Fibroblast of pulmonary artery (primary cell): Measurements from ENCODE around the gene TST.

ENCODE experiments used
- DNase-seq: peaks from one replicate; pipeline ENCODE4 v3.0.0-alpha.2; 2010; ENCODE audit warnings: low read depth
- H3K4me3 ChIP-seq: replicated peaks from 2 replicates; pipeline ENCODE4 v1.5.1; 2011; ENCODE audit warnings: low read depth, mild to moderate bottlenecking, control low read depth, low read length, moderate library complexity
- CTCF ChIP-seq: IDR thresholded peaks from 2 replicates; pipeline ENCODE4 v1.5.1; 2011; ENCODE audit warnings: mild to moderate bottlenecking, control low read depth, low read length, inconsistent platforms; ENCODE audit errors: missing control alignments

TST gene

DNA sequence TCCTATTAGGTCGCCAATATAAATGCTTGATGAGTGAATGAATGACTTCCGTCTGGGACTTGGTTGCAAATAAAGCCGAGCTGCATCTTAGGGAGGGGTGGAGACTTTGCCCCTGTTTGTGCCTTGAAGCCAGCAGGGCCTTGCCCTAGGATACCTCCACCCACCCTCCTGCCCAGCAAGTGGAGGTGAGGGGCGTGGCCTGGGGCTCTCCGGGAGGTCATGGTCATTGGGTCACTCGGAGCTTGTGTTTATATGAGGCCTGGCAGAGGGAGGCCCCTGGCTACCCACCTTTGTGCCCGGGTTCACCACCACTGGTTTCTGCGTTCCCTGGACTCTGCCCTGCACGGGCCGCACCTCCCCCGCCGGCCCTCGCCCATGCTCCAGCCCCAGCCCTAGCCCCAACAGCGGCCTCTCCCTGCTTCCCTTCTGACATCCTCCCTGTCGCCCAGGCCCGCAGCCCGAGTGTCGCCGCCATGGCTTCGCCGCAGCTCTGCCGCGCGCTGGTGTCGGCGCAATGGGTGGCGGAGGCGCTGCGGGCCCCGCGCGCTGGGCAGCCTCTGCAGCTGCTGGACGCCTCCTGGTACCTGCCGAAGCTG, 4.6 kb upstream of the TST start:
- no peak for DNase-seq
- no peak for TF ChIP-seq CTCF
- H3K4me3 ChIP-seq, result no peak overlapping the region

DNA sequence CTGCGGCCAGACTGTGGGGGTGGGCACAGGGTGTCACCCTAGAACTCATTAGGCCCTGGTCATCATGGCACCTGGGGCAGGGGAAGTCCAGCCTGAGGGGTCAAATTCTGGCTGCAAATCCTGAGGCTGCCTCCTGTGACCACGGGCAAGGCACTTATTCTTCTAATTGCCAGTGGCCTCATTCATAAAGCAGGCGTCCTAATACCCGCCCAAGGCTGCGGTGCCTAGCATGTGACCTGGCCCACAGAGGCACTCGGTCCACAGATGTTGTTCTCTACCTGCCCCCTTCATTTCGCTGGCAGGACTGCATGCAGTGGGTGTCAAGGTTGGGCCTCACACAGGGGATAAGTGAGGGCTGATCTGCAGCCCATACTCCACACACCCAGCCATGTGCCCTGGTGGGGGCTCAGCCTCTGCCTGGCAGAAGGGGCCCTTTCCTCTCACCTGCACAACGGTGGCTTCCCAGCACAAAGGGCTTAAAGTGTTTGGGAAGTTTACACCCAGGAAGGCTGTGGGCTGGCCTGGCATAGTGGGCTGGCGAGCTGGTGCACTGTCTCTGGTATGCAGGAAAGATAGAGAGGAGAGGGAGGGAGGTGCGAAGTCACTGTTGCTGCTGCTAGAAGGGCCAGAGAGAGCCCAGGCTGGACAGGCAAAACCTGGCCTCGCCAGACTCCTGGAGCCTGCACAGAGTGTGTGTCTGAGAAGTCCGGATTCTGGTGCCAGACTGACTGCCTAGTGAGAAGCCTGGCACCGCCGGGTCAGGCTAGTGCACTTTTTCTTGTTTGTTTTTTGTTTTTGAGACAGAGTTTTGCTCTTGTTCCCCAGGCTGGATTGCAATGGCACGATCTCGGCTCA, 3.5 kb upstream of the TST start:
- DNase-seq, result no peak
- H3K4me3 ChIP-seq, result no peak overlapping the region

DNA sequence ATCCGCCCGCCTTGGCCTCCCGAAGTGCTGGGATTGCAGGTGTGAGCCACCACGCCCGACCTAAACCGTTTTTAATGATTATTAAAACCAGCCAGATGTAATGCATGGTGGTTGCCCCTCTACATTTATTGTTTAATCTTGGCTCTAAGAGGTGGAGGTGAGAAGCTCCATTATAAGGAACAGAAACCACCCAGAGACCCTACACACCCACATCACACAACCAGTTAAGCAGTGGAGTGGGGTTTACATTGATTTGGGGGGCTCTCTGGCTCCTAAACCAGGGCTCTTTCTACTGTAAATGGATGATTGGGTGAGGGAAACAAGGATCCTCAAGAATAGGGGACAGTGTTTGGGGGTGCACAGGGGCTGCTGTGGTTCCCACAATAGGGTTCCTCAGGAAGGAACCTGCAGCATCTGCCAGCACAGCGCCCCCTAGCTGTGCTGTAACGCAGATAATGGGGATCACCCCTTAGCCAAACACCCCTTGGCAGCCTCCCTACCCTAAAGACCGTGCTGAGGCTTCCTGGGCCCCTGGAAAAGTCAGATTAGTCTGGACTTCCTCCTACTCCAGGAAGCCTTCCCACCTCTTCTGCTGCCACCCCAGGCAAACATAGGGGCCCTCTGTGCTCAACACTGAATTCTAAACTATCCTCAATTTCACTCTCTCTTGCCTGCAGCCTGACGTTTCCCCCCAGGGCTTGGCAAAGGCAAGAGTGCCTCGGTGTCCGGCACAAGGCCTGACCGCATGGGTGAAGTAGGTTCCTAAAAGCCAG, 2.6 kb upstream of the TST start:
- H3K4me3 ChIP-seq, result no peak overlapping the region
- peak; percentile 74 for TF ChIP-seq CTCF
- DNase-seq, result peak; percentile 50

More for the DNA sequence above, 3.5 kb upstream of the TST start:
- no peak for TF ChIP-seq CTCF

DNA sequence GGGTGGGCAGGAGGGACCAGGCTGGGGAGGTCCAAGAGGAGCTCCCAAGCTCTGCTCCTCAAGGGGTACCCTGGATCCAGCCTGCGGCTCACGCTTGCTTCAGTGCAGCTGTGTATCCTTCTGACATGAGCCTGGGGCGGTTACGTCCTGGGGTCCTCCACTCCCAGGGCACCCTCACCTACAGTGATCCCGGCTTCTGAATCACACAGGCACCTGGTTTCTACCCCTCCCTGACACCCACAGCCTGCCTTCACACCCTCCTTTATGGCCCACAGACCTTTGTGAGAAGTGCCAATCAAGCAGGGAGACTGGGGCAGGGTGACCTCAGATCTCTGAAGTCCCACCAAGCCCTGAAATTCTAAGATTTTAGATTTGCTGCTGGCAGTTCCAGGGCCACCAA, 1.8 kb upstream of the TST start:
- H3K4me3 ChIP-seq, result no peak overlapping the region
- no peak for TF ChIP-seq CTCF
- DNase-seq, result no peak

- TF ChIP-seq CTCF, result no peak
- peak overlapping the region; percentile 79 for H3K4me3 ChIP-seq
- peak; percentile 51 for DNase-seq
Observed at GRCh38 chr22:37020192-37020479, 889 bp upstream of the TST start.

DNA sequence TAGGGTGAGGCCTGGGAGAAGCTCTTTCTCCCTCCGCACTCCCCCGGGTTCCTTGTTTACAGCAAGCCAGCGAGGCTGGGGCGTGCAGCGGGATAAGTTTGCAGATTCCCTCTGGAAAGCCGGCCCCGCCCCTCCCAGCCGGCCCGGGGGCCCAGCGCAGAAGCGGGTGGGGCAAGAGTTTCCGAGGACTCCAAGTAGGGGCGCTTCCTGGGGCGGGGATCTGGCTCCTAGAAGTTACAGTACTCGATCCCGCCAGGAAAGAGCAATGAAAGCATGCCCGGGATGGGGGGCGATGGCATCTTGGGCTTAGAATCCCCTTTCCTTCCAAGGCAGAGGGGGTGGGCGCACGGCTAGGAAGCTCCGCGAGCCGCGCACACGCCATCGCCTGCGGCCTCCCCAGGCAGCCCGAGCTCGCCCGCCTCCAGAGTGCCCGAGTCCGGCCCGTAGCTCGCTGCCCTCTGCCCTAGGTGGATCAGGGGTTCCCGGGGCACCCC, 385 bp downstream of the TST start:
- peak; percentile 58 for DNase-seq
- no peak for TF ChIP-seq CTCF
- peak overlapping the region; percentile 74 for H3K4me3 ChIP-seq
